ENCODE results near the gene PLXNC1.

Gene PLXNC1

DNA sequence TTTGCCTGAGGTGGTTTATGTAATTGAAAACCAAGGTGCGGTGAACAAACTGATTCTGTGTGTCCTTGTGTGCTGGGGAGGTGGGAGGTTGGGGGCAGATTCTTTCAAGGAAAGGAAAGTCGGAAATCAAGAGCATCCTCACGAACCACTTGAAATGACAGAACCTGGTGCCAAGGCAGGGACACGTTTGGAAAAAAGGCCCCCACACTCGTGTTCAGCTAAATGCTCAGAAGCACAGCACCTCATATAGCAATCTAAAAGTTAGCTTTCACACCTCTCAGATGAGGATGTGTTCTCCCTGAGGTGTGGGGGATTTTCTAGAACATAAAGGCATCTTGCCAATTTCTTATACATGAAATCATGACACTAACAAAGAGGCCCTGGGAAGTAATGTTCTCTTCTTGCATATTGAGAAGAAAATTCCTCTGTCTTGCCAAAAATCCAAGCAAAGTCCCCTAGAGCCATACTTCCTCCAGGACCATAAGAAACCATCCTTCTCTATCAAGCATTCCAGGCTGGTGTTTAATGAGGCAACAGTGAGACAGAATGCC is 119.6 kb downstream of the PLXNC1 start:
- DNase-seq = no peak

DNA sequence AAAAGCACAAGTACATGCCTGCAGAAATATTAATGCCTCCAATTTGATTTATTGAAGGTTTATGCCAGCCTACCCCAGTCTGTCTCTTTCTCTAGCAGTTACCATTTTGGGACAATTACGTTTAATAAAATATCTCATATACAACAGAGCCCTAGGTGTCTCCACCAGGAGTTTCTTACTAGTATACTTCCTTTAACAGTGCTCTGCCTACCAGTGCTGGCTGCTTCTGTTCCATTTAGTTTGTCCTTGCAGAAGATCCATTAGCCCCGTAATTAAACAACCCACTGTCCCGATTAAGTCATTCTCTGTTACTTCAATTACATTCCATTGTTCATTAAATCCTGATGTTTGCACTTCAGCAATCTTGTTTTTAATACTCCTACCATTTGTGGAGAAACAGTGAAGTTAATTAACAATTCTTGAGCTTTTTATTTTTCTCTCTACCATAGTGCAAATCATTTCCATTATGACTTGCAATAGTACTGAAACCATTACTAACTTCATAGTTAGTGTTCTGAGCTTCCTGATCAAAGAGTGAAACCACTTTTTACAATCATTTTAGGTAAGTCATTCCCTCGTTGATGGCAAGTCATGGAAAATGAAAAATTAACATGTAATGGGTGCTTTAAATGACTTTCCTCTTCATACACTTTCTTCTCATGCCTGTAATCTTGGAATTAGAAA is 121.1 kb downstream of the PLXNC1 start:
- no peak for DNase-seq

DNA sequence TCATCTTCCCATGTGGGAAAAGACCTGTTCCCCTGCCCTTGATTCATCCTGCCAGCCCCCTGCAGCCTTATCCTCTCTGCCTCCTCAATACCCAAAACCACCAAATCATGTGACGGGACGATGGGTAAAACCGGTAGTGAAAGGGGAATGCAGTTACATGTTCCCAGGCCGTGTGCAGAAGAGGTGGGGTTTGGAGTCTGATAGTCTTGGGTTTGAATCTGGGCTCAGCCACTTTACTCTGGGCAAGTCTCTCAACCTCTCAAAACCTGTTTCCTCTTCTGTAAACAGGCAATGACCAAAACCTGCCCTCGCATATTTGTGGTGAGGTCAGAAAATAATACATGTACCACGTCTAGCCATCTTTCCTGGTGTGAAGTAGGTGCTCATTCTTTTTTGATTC is 123.0 kb downstream of the PLXNC1 start:
- DNase-seq = no peak

DNA sequence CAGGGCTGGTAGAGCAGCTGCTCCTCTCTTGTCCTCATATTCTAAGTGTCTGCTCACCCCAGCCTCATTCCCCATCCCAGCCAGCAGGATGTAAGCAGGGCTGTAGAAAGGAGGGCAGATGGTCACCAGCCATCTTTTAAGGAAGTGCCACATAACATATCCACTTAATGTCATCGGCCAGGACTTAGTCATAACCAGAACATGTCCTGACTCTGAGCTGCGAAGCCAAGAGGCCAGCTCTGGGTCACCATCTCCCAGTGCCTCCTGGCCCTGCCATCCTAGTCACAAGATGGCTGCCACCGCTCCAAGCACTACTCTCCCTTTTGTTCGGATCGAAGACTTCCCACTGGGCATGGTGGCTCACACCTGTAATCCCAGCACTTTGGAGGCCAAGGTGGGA is 123.9 kb downstream of the PLXNC1 start:
- no peak for DNase-seq

DNA sequence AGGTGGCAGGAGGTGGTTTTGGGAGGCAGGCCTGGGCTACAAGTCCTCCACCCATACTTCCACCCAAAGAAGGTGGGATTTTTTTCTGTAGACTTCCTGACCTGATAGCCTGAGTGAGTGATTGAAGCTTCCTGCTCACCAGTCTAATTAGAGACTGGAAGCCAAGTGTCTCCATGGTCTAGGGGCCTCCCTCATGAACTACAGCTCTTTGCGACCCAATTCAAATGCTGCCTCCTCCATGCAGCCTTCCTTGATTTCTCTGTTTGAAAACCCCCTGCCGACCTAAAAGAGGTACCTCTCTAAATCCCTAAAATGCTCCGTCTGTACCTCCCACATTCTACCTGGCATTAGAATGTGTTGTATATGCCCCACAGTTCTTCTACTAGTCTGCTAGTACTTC is 124.9 kb downstream of the PLXNC1 start:
- DNase-seq = no peak

DNA sequence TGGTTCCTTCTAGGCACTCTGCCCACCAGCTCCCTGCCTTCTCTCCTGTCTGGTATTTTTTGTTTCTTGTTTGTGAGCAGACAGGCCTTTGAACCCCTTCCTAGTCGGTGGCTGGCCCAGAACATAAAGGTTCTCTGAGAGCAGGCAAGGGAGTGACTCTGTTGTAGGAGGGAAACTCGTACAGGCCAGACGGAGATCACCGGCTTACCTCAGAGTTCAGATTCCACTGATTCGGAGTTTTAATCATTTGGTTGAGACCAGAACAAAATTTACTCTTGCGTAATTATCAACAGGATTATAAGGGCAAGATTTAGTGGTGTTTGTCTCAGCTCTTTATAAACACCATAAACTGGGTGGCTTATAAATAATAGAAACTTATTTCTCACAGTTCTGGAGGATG is 128.3 kb downstream of the PLXNC1 start:
- no peak for DNase-seq

DNA sequence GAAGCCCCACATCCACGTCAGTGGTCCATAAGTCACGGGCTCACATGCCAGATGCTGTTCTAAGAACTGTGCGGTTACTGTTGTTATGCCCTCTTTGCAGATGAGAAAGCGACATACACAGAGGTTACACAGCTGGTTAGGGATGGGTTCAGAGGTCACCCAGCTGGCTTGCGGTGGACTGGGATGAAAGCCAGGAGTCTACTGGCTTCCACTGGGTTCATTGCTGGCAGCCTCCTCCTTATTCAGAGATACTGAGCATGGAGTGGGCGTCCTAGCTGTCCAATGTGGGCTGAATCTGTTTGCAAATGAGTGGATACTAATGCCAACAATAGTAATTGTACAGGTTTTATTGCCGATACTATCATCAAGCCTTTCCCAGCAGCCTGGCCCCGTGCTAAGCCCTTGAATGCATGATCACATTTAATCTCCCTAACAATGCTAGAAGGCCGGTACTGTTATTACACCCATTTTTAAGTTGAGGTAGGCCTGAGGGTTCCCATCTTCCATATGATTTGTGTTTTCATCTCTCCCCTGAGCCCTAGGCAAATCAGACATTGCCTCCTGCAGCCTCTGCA is 129.1 kb downstream of the PLXNC1 start:
- no peak for DNase-seq

DNA sequence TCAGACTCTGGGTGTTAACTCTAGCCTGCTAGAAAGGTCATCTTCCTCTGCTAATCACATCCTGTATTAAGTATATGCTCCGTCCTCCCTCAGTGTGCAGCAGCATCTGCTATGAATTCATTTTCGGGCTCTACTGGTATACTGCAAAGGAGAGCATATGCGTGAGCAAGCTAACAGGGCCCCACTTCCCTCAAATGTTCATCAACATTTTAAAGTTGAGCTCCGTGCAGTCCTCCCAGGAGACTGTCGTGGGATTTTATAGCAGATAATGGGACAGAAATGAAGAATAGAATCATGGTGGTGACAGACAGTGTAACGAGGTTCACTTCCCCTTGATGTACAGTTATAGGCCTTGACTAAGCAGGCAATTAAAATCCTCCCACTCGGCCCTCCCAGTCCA is 131.7 kb downstream of the PLXNC1 start:
- DNase-seq = no peak

DNA sequence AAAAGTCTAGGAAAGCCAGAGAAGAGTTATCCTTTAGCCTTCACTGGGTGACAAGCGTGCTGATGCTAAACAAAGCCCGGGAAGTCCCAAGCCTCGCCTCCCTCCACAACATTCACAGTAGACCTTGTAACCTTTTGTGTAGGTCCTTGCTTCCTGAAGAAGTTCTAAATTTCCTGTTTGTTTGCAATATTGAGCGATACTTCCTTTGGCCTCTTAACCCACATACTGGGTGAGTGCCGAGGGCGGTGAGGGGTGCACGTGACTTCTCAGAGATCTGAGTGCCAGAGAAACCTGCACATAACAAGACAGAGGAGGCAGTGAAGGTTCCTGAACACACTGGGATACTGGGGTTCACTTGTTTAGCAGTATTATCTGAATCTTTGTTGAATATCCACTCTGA is 134.3 kb downstream of the PLXNC1 start:
- DNase-seq = no peak

DNA sequence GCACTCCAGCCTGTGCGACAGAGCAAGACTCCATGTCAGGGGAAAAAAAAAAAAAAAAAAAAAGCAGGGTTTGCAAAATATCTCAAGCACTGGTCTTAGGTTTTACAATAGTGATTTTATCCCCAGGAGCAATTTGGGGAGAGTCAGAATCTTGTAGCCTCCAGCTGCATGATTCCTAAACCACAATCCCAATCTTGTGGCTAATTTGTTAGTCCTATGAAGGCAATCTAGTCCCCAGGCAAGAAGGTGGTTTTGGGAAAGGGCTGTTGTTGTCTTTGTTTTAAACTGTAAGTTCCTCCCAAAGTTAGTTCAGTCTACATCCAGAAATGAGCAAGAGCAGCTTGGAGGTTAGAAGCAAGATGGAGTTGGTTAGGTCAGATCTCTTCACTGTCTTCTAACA is 135.7 kb downstream of the PLXNC1 start:
- DNase-seq = no peak

DNA sequence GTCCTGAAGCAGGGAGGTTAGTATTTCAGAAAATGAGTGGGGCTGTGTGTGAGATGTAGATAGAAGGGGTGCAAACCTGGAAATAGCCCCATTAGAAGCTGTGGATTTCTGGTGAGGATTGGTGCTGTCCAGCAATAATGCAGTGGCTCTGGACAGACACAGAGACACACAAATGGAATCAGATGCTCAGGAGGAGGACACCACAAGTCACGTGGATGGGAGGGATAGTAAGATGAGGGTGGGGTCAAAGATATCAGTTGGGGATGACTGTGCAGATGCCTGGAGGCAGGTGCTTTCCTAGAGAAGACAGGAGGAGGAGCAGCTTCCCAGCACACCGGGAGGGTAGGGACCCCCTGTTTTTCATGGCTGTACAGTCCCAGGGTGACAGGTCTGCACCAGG is 136.5 kb downstream of the PLXNC1 start:
- no peak for DNase-seq

DNA sequence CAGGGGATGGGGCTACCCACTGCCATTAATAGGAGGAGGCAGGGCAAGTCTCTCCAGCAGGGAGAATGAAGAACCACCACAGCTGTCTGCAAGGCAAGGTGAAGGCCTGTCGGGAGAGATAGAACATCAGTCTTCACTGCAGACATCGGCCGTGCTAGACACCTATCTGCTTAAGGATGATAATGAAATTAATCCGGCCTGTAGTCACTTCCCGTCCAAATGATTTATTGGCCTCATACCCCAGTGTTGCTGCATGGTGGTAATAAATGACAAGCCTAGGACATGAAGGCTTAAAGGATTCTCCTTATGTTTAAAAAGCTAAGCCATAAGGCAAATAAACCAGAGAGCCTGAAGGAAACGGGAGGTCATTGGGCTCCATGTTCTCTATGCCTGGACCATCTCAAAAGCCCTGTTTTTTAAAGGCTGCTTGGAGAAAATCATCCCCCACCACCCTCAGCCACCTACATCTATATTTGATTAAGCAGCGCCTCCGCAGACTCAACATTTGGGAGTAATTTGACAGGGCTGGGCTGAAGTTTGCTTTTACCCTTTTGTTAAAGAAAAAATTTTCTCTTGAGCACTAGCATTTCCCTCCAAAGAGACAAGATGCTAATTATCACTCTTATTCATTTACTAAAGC is 137.7 kb downstream of the PLXNC1 start:
- no peak for DNase-seq

DNA sequence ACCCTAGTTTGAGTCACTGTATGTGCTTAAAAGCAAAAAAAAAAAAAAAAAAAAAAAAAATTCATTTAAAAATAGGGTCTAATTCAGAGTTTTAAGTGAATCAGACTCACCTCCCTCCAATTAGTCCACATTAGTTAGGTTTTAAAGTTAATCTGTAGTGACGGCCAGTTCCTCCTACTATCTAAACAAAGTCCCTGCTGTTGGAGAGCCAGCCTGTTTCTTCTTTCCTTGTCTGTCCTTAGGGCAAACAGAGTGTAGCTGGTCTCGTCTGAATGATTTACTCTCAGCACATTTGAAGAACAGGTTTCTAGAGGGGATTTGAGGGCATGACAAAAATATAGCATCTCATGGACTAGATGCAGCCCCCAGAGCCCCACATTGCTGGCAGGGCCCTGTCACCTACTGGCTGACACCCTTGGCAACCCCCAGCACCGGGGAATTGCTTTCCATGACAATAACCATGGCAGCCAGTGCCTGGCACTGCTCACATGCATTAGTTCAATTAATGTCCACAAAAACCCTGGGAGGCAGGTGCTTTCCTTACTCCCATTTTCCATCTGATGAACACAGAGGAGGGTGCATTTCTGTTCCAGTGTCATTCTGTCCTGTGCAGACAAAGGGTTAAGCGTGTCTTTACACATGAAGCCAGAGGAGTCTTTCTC is 138.3 kb downstream of the PLXNC1 start:
- DNase-seq = no peak

DNA sequence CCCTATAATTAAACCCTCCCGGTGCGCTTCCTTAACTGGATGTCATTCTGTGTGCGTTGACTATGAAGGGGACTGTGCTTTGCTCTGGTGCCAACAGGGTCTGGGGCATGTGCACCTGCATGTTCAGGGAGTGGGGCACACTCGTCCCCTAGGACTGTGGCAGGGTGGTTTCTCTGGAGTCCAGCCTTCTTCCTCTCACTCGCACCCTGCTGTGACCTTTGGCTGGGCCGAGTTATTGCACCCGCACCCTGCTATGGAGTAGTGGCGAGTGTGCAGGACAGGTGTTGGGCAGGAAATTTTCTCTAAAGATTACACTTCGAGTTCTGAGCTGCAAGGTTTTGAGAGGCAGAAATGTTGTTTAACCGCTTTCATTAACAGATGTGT is 138.9 kb downstream of the PLXNC1 start:
- no peak for DNase-seq

DNA sequence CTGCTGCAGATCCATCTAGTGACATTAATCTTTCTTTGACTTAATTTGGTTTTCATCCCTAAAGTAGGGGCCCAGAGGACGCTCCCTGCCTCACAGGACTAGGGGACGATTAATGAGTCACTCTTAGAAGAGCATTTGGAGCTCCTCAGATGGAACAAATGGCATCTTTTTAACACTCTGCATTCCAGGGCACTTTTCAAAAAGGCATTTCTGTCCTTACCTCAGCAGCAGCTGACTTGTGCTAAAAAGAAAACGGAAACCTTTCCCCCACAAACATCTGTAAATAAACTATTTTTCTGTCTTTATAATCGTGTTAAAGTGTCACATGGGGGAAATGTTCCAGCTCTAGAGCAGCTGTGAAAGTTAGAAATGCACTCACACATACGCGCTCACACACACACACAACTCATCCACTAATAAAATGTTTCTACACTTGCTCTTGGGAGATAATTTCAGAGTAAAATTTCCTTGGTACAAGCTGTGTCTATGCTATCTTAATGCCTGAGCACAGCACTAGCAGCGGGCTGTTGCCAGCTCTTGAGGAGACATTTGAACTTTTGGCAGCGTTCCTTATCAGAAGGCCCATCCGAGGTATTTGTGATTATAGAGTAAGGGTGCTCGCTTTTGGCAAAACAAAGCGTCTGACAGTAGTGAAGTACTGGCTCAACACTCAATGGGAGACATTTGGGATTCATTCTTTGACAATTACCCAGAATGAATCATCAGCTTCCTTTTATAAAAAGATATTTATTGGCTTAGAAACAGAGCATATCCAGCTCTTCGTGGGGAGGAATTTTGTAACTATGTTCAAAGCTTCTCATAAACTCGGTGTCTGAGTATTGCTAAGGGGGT is 141.3 kb downstream of the PLXNC1 start:
- no peak for DNase-seq

DNA sequence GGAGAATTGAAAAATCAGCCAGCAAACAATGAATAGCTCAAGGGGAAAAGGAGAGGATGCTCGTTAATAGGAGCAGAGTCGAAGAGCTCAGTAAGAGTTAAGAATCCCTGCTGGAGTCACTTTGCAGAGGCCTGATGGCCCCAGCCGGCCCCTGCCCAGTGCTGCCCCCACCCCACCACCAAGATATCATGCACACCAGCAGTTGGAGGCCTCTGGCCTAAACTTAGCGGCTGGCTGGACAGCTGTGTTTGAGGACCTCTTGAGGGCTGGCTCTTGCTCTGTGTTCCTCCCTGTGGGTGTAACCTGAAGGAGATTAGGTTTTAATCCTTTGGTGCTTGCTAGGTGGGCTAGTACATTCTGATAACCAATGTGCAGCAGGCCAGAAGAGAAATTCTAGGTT is 142.0 kb downstream of the PLXNC1 start:
- DNase-seq = no peak

DNA sequence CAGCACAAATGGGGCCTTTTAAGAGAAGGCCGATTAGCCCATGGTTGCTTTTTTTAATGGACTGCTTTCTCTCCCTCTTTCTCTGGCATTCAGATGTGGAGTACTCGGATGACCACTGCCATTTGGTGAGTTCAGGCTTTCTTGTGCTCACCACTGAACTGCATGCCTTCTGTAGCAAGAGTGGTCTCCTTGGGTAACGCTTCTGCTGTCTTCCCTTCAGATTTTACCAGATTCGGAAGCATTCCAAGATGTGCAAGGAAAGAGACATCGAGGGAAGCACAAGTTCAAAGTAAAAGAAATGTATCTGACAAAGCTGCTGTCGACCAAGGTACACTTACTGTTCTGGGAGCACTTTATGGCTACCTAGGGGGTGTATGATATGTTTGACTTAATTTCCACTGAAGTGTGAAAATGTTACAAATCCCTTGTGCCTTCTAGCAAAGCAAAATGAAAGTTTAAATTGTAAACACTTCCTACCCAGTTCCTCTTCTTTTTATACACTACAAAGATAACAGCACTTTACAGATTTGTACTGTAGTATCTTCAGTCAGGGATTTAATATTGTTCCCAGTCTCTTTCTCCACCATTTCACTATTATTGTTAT is 148.8 kb downstream of the PLXNC1 start:
- no peak for DNase-seq

DNA sequence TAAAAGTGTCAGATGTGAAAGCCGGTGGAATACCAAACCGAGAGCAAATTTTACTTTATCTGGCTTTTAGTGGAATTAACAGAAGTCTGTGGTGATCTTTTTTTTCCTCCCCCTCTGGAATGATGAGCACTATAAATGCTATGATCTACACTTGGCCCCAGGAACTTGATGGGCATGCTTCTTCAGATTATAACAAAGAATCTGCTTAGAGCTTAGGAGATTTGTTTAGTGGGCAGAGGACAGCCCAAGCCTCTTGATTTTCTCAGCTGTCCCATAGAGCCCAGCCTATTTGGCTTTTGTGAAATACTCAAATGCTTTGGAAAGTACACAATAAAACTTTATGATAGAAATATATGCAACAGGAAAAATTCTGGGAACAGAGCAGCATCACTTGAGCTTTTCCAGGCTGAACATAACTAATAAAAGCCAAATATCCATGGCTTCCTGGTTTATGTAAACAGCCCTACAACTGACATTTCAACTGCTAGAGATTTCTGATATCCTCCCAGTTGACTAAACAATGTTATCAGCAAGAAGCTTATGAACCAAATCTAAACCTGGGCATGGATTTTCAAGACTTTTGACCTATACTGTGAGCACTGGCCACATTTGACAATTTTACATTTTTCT is 149.6 kb downstream of the PLXNC1 start:
- no peak for DNase-seq

DNA sequence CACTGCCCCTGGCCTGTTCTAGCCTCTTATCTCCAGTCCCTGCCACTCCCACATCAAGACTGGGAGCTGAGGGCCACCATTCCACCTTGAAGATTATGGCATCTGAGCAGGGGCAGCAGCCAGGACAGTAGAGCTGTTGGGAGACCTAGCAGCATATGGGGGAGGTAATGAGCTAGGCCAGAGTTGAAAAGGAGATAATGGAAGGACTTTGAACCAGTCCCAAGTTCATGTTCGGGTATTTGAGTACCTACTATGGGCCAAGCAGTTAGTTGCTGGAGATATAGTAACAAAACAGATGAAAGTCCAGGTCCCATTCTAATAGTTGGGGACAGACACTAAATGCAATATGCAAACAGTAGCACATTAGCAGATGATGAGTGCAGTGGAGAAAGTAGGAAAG is 151.5 kb downstream of the PLXNC1 start:
- DNase-seq = no peak

DNA sequence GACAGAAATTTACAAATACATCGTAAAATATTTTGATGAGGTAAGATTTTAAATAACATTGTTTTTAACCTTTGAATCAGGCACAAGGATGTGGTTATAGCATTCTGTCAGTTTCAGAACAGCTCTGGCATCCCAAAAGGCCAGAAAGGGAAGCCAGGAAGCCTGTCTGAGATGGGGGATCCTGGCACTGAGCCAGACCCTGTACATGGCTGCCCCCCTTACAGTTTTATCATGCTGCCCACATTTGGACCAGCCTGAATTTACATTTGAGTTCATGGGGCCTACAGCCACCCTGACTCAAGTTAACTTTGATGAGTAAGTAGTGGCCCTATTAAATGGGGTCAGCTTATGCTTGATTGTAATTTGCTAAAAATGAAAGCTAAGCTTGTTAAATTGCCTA is 155.6 kb downstream of the PLXNC1 start:
- no peak for DNase-seq

DNA sequence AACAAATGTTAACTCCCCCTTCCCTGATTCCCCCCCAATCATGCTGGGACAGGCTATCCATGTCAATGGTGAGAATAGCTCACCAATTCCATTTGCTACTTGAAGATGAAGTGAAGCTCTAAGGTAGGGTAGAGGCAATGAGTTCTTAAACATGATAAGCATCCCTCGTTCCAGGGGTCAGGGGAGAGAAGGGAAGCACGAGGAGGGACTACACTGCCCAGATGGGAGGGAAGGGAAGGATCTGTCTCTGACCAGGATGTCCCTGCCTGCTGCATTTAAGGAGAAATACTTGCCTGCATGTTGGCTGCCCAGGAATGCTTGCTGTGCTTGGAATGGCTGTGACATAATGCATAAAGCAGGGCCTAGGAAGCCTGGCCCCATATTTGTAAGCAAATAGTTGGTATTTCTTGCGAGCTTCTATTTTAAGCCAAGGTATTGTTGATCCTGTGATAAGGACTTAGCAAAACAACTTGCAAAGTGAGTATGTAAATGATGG is 156.2 kb downstream of the PLXNC1 start:
- no peak for DNase-seq

Data from CD4-positive, alpha-beta T cell treated with Interleukin-15 for 1 hour (primary cell).